DOHH2 (cell line): Measurements from ENCODE around the gene CASP8.
"Not testable (repeated sequence)": the region's sequence is repeated elsewhere in the genome, so short reads cannot be mapped to it uniquely, and the experiment has no call there.

ENCODE experiments used
- H3F3A ChIP-seq: fragments of 200-600 bp; sonication (generic), shearing (Covaris generic); 2 replicates; pipeline ENCODE4 v1.6.0; 2016; ENCODE audit warnings: antibody characterized with exemption, mild to moderate bottlenecking; ENCODE audit not compliant: control insufficient read depth, insufficient read depth
- H3K27ac ChIP-seq: fragments of 200-600 bp; sonication (generic); 2 replicates; pipeline ENCODE4 v1.5.1; 2014; ENCODE audit warnings: low read depth, mild to moderate bottlenecking, low read length, moderate library complexity
- H3K27me3 ChIP-seq: fragments of 200-600 bp; sonication (generic); 2 replicates; pipeline ENCODE4 v1.6.1; 2014; ENCODE audit warnings: mild to moderate bottlenecking, low read length, mixed read lengths; ENCODE audit not compliant: control insufficient read depth
- H3K36me3 ChIP-seq: fragments of 200-600 bp; sonication (generic); 2 replicates; pipeline ENCODE4 v1.6.1; 2014; ENCODE audit warnings: mild to moderate bottlenecking, low read length, moderate library complexity, mixed read lengths; ENCODE audit not compliant: control insufficient read depth
- H3K4me1 ChIP-seq: fragments of 200-600 bp; sonication (generic); 2 replicates; pipeline ENCODE4 v1.6.1; 2014; ENCODE audit warnings: mild to moderate bottlenecking, low read length, mixed read lengths; ENCODE audit not compliant: control insufficient read depth
- H3K4me2 ChIP-seq: fragments of 200-600 bp; sonication (generic); 2 replicates; pipeline ENCODE4 v1.6.0; 2014; ENCODE audit warnings: mild to moderate bottlenecking, low read length, moderate library complexity
- H3K4me3 ChIP-seq: fragments of 200-600 bp; sonication (generic); 2 replicates; pipeline ENCODE4 v1.5.1; 2014; ENCODE audit warnings: mild to moderate bottlenecking, low read length, mixed read lengths
- H3K79me2 ChIP-seq: fragments of 200-600 bp; sonication (generic); 2 replicates; pipeline ENCODE4 v1.6.1; 2014; ENCODE audit warnings: mild to moderate bottlenecking, low read length, mixed read lengths; ENCODE audit not compliant: control insufficient read depth
- H3K9me2 ChIP-seq: fragments of 200-600 bp; sonication (generic); replicated peaks from 2 replicates; pipeline ENCODE4 v1.6.1; 2014; ENCODE audit warnings: mild to moderate bottlenecking, low read length, mixed read lengths; ENCODE audit not compliant: control insufficient read depth
- H3K9me3 ChIP-seq: fragments of 200-600 bp; sonication (generic); 2 replicates; pipeline ENCODE4 v1.6.1; 2014; ENCODE audit warnings: antibody characterized with exemption, low read length, mixed read lengths; ENCODE audit not compliant: control insufficient read depth, insufficient read depth
- H4K20me1 ChIP-seq: fragments of 200-600 bp; sonication (generic); 2 replicates; pipeline ENCODE4 v1.6.0; 2014; ENCODE audit warnings: low read depth, mild to moderate bottlenecking, antibody characterized with exemption, low read length, moderate library complexity; ENCODE audit not compliant: control insufficient read depth, insufficient read depth
- CTCF ChIP-seq: fragments of 200-600 bp; sonication (generic); IDR thresholded peaks from one replicate; pipeline ENCODE4 v1.5.1; 2014; ENCODE audit warnings: antibody characterized with exemption, mild to moderate bottlenecking, low read depth, low read length; ENCODE audit not compliant: poor library complexity, severe bottlenecking
- EZH2phosphoT487 ChIP-seq: fragments of 200-600 bp; sonication (generic); IDR thresholded peaks from 2 replicates; pipeline ENCODE4 v1.6.1; 2017; ENCODE audit warnings: borderline replicate concordance, mild to moderate bottlenecking, antibody characterized with exemption, low read length, moderate library complexity, mixed read lengths

The CASP8 gene

GRCh38 chr2:201237486-201238123, 22.7 kb upstream of the CASP8 start:
- Histone ChIP-seq H3K4me1 (peaks cover 34% of the 10 kb centered on the region), H3K36me3 (no peaks in the 10 kb centered on the region), H3K79me2 (peaks cover 17% of the 10 kb centered on the region), H3K9me2 (no peaks in the 10 kb centered on the region), H3K27ac (no peak overlapping the region), H3K4me3 (no peak overlapping the region), H3K4me2 (no peak overlapping the region), H3F3A (peaks cover 7% of the 10 kb centered on the region), H3K9me3 (no peaks in the 10 kb centered on the region), H3K27me3 (no peaks in the 10 kb centered on the region), H4K20me1 (no peaks in the 10 kb centered on the region)
- no peak for TF ChIP-seq CTCF
- TF ChIP-seq EZH2phosphoT487, result no peak

GRCh38 chr2:201239167-201239935, 21.0 kb upstream of the CASP8 start:
- H3K9me2 ChIP-seq, H3K79me2 ChIP-seq, H3K27me3 ChIP-seq, H3K9me3 ChIP-seq, H3K36me3 ChIP-seq, H3K27ac ChIP-seq, H3K4me3 ChIP-seq, H3F3A ChIP-seq, H4K20me1 ChIP-seq, H3K4me2 ChIP-seq: not testable (repeated sequence)
- peaks cover 21% of the 10 kb centered on the region for H3K4me1 ChIP-seq

DNA sequence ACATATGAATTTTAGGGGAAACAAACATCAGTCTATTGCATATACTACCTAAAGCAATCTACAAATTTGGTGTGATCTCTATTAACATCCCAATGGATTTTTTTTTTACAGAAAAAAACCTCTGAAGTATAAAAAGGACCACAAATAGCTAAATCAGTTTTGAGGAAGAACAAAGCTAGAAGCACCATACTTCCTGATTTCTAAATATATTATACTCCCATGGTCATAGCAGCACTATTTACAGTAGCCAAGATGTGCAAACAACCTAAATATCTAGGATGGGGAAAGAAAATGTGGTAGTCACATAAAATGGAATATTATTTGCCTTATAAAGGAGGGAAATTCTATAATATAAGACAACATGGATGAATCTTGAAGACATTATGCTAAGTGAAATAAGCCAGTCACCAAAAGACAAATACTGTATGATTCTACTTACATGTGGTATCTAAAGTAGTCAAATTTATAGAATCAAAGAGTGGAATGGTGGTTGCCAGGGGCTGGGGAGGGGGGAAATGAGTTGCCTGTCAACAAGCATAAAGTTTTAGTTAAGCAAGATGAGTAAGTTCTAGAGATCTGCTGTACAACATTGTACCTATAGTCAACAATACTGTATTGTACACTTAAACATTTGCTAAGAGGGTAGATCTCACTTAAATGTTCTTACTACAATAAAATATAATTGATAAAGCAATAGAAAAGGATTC, 17.6 kb upstream of the CASP8 start:
- H3K27me3 ChIP-seq, result no peaks in the 10 kb centered on the region
- TF ChIP-seq EZH2phosphoT487, result no peak
- no peak for TF ChIP-seq CTCF
- no peaks in the 10 kb centered on the region for H3K9me3 ChIP-seq
- H3K4me2 ChIP-seq, result no peak overlapping the region
- no peaks in the 10 kb centered on the region for H3K4me1 ChIP-seq
- H3F3A ChIP-seq, result no peaks in the 10 kb centered on the region
- no peaks in the 10 kb centered on the region for H3K36me3 ChIP-seq
- H3K4me3 ChIP-seq, result no peak overlapping the region
- no peaks in the 10 kb centered on the region for H4K20me1 ChIP-seq
- H3K27ac ChIP-seq, result no peak overlapping the region
- H3K9me2 ChIP-seq, result no peaks in the 10 kb centered on the region
- no peaks in the 10 kb centered on the region for H3K79me2 ChIP-seq

DNA sequence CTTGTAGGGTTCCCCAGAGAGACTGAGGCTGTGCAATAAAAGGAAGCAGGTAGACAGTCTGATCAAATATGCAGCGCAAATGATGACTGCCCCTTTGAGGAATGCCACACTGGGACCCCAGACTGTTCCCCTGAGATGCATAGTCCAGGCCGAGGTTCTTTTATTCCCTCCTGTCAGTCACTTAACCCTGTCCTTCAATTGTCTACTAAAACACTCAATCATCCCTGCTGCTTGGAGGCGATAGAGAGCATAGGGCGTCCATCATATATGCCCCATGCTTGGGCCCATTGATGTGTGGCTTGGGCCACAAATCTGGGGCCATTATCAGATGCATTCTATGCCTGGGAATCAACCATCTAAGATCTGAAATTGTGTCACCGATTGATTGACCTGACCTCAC, 15.5 kb upstream of the CASP8 start:
- Histone ChIP-seq H3K27me3 (no peaks in the 10 kb centered on the region), H3K79me2 (no peaks in the 10 kb centered on the region), H3K27ac (no peak overlapping the region), H3K9me3 (no peaks in the 10 kb centered on the region), H3K4me3 (no peak overlapping the region), H3K4me2 (no peak overlapping the region), H3K4me1 (no peaks in the 10 kb centered on the region), H3F3A (no peaks in the 10 kb centered on the region), H3K9me2 (no peaks in the 10 kb centered on the region), H3K36me3 (no peaks in the 10 kb centered on the region), H4K20me1 (no peaks in the 10 kb centered on the region)
- TF ChIP-seq EZH2phosphoT487 (no peak), CTCF (no peak)
